ENCODE results near the gene RARRES2.

DNA sequence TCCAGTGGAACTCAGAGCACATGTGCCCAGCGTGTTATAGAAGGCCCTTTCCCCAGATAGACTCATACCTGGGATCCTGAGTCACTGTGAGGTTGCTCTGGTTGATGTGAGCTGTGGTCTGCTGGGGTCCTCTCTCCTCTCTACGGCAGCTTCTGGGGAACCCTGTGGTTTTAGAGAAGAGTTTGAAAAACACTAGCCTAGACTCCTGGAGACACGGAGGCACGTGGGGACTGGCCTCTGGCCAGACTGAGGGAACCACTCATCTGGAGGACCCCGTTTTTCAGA is 48.0 kb upstream of the RARRES2 start:
- TF ChIP-seq, protein P1, sequence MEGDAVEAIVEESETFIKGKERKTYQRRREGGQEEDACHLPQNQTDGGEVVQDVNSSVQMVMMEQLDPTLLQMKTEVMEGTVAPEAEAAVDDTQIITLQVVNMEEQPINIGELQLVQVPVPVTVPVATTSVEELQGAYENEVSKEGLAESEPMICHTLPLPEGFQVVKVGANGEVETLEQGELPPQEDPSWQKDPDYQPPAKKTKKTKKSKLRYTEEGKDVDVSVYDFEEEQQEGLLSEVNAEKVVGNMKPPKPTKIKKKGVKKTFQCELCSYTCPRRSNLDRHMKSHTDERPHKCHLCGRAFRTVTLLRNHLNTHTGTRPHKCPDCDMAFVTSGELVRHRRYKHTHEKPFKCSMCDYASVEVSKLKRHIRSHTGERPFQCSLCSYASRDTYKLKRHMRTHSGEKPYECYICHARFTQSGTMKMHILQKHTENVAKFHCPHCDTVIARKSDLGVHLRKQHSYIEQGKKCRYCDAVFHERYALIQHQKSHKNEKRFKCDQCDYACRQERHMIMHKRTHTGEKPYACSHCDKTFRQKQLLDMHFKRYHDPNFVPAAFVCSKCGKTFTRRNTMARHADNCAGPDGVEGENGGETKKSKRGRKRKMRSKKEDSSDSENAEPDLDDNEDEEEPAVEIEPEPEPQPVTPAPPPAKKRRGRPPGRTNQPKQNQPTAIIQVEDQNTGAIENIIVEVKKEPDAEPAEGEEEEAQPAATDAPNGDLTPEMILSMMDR (IDR thresholded peaks at IDR 0.05; ENCODE audit: low read depth, low read length, poor library complexity, severe bottlenecking): no peak
- TF ChIP-seq EZH2phosphoT487 (IDR thresholded peaks at IDR 0.05; ENCODE audit: borderline replicate concordance, low read length): no peak

Data from DOHH2 (cell line).